Gastrocnemius medialis (tissue), 4 donors: ENCODE data around the gene GNB5. TPM values are rescaled to one million over a fixed set of nuclear protein-coding genes. Genes with fewer than 3 reads are reported as not detected.

Experiments used
- ATAC-seq, 2 donors: fragments of 150-250 bp; one replicate each; pipeline ENCODE4 v1.9.1; 2016
- DNase-seq, 2 donors: peaks; one replicate each; pipeline ENCODE4 v3.0.0-alpha.2; 2019
- H3K27ac ChIP-seq, 4 donors: fragments of 200-600 bp; sonication (generic); 1 replicate in 1 of 4; 2 replicates in 3 of 4; pipeline ENCODE4 v1.5.1; 2016 to 2018; ENCODE audit warnings: mild to moderate bottlenecking in 2 of 4, moderate library complexity in 1 of 4
- H3K27me3 ChIP-seq, 3 donors: fragments of 200-600 bp; sonication (generic) in 2 of 3; 1 replicate in 1 of 3; 2 replicates in 2 of 3; pipeline versions ENCODE4 v1.5.1 to v1.6.0; 2016 to 2019; ENCODE audit warnings: mild to moderate bottlenecking in 1 of 3, moderate library complexity in 1 of 3
- H3K36me3 ChIP-seq, 2 donors: fragments of 200-600 bp; sonication (generic) in 1 of 2; one replicate each; pipeline ENCODE4 v1.5.1; 2017 to 2018
- H3K4me1 ChIP-seq, 2 donors: fragments of 200-600 bp; sonication (generic) in 1 of 2; one replicate each; pipeline ENCODE4 v1.5.1; 2016 to 2017; ENCODE audit warnings: mild to moderate bottlenecking in 2 of 2
- H3K4me3 ChIP-seq, 4 donors: fragments of 200-600 bp; sonication (generic) in 3 of 4; 1 replicate in 1 of 4; 2 replicates in 3 of 4; pipeline ENCODE4 v1.5.1; 2016 to 2019; ENCODE audit warnings: mild to moderate bottlenecking in 2 of 4
- H3K9me3 ChIP-seq, 3 donors: fragments of 200-600 bp; sonication (generic) in 2 of 3; 1 replicate in 1 of 3; 2 replicates in 2 of 3; pipeline ENCODE4 v1.5.1; 2016 to 2019
- POLR2A ChIP-seq, 2 donors: fragments of 450-650 bp; IDR thresholded peaks; one replicate each; pipeline ENCODE4 v1.6.1; 2017; ENCODE audit warnings: antibody characterized with exemption in 2 of 2, mild to moderate bottlenecking in 2 of 2, moderate library complexity in 2 of 2
- in situ Hi-C, 4 donors: fragments of 200-750 bp; cut with MboI; loops; one replicate each; pipeline versions ENCODE4 v1.15.0 to v1.8.0; 2017; ENCODE audit warnings: low sequenced_read_pairs in 4 of 4
- intact Hi-C: fragments of 100-400 bp; cut with DNase I; formaldehyde crosslinking; loops from one replicate; pipeline ENCODE4 v1.15.1; 2023; ENCODE audit warnings: low total_unique reads
- total RNA-seq, 4 donors: library from RNA; depleted of rRNA; stranded (reverse); fragments of >200 nt; gene quantifications; one replicate each; pipeline versions ENCODE4 v1.1.0 to v1.2.3, GENCODE V29; 2016
- TF ChIP-seq, protein P1 (sequence below), 5 experiments: fragments of 450-650 bp in 3 of 5; fragments of 200-600 bp in 2 of 5; sonication (generic) in 2 of 5; IDR thresholded peaks in 4 of 5; conservative IDR thresholded peaks in 1 of 5; 1 replicate in 4 of 5; 2 replicates in 1 of 5; pipeline ENCODE4 v1.5.1; 2016 to 2019; ENCODE audit warnings: antibody characterized with exemption in 5 of 5, mild to moderate bottlenecking in 3 of 5, moderate library complexity in 3 of 5

GNB5 gene
- total RNA-seq, 4 donors from 2014 or later = 2.9 to 4.6 (median 3.6) TPM

DNA sequence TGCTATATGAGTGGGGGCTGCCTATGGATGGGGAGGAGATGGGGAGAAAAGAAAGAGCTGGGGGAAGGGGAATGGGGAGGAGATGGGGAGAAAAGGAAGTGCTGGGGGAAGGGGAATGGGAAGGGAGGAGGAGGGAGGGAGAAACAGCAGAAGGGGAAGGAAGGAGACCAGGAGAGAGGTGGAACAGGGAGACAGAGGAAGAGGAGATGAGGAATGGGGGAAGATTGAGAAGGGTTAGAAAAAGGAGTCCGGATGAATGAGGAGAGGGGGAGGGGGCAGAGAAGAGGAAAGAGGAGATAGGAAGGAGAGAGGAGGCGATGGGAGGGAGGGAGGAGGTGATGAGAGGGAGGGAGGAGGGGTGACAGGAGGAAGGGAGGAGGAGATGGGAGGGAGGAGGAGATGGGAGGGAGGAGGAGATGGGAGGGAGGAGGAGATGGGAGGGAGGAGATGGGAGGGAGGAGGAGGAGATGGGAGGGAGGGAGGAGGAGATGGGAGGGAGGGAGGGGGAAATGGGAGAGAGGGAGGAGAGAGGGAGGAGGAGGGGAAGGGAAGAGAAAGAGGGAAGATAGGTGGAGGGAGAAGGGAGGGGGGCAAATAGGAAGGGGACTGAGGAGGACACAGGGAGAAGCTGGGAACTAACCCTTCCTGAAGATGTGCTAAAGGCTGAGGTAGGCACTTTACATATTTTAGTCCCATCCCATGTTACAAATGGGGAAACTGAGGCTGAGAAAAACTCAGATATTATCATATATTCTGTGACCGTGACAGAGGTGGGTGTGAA is 72.0 kb downstream of the GNB5 start:
- Histone ChIP-seq H3K9me3 (no peaks in the 10 kb centered on the region), H3K36me3 (no peaks in the 10 kb centered on the region), H3K4me1 (no peaks in the 10 kb centered on the region), H3K4me3 (no peak overlapping the region), H3K27ac (no peak overlapping the region), H3K27me3 (no peaks in the 10 kb centered on the region)
- ATAC-seq (no peak), DNase-seq (no peak)
- intact Hi-C loops (no loop called here), in situ Hi-C loops (no loop called here)
- no peak for TF ChIP-seq POLR2A (IDR thresholded peaks at IDR 0.05)
- TF ChIP-seq, protein P1, sequence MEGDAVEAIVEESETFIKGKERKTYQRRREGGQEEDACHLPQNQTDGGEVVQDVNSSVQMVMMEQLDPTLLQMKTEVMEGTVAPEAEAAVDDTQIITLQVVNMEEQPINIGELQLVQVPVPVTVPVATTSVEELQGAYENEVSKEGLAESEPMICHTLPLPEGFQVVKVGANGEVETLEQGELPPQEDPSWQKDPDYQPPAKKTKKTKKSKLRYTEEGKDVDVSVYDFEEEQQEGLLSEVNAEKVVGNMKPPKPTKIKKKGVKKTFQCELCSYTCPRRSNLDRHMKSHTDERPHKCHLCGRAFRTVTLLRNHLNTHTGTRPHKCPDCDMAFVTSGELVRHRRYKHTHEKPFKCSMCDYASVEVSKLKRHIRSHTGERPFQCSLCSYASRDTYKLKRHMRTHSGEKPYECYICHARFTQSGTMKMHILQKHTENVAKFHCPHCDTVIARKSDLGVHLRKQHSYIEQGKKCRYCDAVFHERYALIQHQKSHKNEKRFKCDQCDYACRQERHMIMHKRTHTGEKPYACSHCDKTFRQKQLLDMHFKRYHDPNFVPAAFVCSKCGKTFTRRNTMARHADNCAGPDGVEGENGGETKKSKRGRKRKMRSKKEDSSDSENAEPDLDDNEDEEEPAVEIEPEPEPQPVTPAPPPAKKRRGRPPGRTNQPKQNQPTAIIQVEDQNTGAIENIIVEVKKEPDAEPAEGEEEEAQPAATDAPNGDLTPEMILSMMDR (IDR thresholded peaks at IDR 0.05 in 4 of 5, conservative IDR thresholded peaks at IDR 0.05 in 1 of 5) = no peak

DNA sequence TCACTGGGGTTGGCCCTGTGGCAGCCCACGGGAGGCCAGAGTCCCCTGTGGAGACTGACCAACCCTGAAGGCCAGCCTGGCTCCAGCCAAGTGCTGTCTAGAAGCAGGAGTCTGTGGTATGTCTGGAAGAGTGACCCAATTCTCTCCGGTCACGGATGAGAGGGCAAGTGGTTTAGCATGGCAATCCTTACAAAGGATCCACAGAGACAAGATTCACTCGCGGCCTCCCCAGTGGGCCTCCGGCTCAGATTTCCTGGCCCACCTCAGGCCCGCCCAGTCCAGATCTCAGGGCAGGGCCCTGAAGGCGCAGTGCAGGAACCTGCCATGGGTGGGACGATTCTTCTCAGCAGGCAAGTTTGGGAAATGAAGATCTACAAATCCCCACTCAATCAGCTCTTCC is 73.6 kb downstream of the GNB5 start:
- H3K27me3 ChIP-seq = peaks cover 0 to 2% (median 0%) of the 10 kb centered on the region in 3 donors
- no peaks in the 10 kb centered on the region for H3K36me3 ChIP-seq
- DNase-seq (no peak), ATAC-seq (no peak)
- in situ Hi-C loops = no loop called here
- no peaks in the 10 kb centered on the region for H3K9me3 ChIP-seq
- H3K27ac ChIP-seq = no peak overlapping the region
- H3K4me1 ChIP-seq = no peaks in the 10 kb centered on the region
- TF ChIP-seq, protein P1 (IDR thresholded peaks at IDR 0.05 in 4 of 5, conservative IDR thresholded peaks at IDR 0.05 in 1 of 5) = no peak
- TF ChIP-seq POLR2A (IDR thresholded peaks at IDR 0.05) = no peak
- no peak overlapping the region for H3K4me3 ChIP-seq
- intact Hi-C loops = no loop called here

DNA sequence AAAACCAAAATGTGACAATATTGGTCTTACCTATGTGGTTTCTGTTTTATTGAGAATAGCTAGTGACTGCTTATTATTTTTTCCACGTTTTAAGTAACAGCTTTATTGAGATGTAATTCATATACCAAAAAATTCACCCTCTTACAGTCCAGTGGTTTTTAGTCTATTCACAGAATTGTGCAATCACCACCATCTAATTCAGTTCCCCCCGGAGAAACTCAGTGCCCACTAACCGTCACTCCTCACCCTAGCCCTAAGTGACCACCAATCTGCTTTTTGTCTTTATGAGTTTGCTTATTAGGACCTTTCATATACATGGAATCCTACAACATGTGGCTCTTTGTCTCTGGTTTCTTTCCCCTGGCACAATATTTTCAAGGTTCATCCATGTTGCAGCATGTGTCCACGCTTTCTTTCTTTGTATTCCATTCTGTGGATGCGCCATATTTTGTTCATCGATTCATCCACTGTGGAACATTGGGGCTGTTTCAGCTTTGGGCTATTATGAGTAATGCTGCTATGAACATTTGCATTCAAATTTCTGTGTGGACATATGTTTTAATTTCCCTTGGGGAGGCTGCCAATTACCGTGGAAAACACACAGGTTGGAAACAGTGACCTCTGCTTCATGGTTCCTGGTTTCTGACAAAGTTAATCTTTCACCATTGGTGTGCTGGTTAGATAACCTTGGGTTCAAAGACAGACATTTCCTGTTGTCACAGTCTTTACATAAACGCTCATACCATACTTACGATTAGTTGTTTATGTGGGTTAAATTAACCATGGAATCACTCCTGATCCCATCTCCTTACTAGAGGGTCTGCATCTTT is 75.4 kb downstream of the GNB5 start:
- no peak overlapping the region for H3K27ac ChIP-seq
- intact Hi-C loops = no loop called here
- no peaks in the 10 kb centered on the region for H3K36me3 ChIP-seq
- H3K9me3 ChIP-seq = no peaks in the 10 kb centered on the region
- TF ChIP-seq POLR2A (IDR thresholded peaks at IDR 0.05) = no peak
- TF ChIP-seq, protein P1 (IDR thresholded peaks at IDR 0.05 in 4 of 5, conservative IDR thresholded peaks at IDR 0.05 in 1 of 5) = no peak
- no peak for ATAC-seq
- H3K4me1 ChIP-seq = no peaks in the 10 kb centered on the region
- in situ Hi-C loops = no loop called here
- DNase-seq = no peak
- no peak overlapping the region for H3K4me3 ChIP-seq
- H3K27me3 ChIP-seq = peaks cover 9 to 17% (median 13%) of the 10 kb centered on the region in 3 donors

DNA sequence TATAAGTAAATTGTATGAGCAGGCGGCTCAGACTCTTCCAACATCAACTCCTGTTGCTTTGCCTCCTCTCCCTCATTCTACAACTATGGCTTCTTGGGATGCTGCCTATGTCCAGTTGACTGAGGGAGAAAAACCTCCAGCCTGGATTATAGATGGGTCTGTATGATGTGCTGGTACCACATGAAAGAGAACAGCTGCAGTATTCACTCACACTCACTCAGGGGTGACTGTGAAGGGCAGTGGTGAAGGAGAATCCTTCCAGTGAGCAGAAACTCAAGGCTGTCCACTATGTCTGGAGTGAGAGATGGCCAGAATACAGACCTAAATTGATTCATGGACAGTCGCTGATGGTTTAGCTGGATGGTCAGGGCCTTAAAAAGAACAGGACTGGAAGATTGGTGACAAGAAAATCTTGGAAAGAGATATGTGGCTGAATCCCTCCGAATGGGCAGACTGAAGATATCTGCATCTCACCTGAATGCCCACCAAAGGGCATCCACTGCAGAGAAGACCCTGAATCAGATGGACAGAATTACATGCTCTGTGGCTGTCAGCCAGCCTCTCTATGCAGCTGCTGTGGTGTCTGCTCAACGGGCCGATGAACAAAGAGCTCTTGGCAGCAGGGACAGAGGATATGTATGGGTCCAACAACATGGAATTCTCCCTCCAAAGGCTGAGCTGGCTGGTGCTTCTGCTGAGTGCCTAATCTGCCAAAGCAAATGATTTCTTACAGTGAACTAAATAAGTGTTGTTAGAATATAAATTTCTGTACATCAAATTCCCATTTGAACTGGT is 76.7 kb downstream of the GNB5 start:
- TF ChIP-seq, protein P1 (IDR thresholded peaks at IDR 0.05 in 4 of 5, conservative IDR thresholded peaks at IDR 0.05 in 1 of 5) = no peak
- no peak for TF ChIP-seq POLR2A (IDR thresholded peaks at IDR 0.05)
- intact Hi-C loops = no loop called here
- no peaks in the 10 kb centered on the region for H3K4me1 ChIP-seq
- no peaks in the 10 kb centered on the region for H3K9me3 ChIP-seq
- H3K4me3 ChIP-seq = no peak overlapping the region
- H3K36me3 ChIP-seq = no peaks in the 10 kb centered on the region
- DNase-seq (no peak), ATAC-seq (no peak)
- peaks cover 18 to 29% (median 22%) of the 10 kb centered on the region in 3 donors for H3K27me3 ChIP-seq
- in situ Hi-C loops = no loop called here
- H3K27ac ChIP-seq = no peak overlapping the region
